Epithelial cell of esophagus (primary cell): Measurements from ENCODE around the gene RAP1A.

ENCODE experiments used
- DNase-seq: peaks from one replicate; pipeline ENCODE4 v3.0.0; 2010; ENCODE audit warnings: low read depth
- H3K4me3 ChIP-seq: 2 replicates; pipeline ENCODE4 v1.5.1; 2011; ENCODE audit warnings: mild to moderate bottlenecking, low read length, control low read depth
- TF ChIP-seq, protein P1 (sequence below): IDR thresholded peaks from 2 replicates; pipeline ENCODE4 v1.5.1; 2011; ENCODE audit warnings: low read depth, mild to moderate bottlenecking, low read length, control low read depth, inconsistent platforms; ENCODE audit not compliant: insufficient read depth; ENCODE audit errors: missing control alignments

Gene RAP1A

DNA sequence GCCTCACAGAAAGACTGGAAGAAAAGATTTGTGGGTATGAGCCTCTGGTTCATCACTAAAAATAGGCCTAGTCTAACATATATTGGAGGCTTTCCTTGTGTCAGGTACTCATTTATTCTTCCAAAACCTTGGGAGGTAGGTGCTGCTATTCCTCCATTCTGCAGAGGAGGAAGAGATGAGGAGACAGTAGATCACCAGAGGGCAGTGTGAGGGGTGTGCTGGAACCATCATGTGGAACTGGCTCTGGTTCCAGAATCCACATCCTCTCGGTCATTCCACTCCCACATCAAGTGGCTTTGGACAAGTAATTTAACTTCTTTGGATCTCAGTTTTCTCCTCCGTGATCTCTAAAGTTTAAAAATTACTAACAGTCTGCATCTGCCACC lies 127.0 kb downstream of the RAP1A start:
- TF ChIP-seq, protein P1, sequence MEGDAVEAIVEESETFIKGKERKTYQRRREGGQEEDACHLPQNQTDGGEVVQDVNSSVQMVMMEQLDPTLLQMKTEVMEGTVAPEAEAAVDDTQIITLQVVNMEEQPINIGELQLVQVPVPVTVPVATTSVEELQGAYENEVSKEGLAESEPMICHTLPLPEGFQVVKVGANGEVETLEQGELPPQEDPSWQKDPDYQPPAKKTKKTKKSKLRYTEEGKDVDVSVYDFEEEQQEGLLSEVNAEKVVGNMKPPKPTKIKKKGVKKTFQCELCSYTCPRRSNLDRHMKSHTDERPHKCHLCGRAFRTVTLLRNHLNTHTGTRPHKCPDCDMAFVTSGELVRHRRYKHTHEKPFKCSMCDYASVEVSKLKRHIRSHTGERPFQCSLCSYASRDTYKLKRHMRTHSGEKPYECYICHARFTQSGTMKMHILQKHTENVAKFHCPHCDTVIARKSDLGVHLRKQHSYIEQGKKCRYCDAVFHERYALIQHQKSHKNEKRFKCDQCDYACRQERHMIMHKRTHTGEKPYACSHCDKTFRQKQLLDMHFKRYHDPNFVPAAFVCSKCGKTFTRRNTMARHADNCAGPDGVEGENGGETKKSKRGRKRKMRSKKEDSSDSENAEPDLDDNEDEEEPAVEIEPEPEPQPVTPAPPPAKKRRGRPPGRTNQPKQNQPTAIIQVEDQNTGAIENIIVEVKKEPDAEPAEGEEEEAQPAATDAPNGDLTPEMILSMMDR, result no peak
- DNase-seq, result no peak
- no peak overlapping the region for H3K4me3 ChIP-seq

DNA sequence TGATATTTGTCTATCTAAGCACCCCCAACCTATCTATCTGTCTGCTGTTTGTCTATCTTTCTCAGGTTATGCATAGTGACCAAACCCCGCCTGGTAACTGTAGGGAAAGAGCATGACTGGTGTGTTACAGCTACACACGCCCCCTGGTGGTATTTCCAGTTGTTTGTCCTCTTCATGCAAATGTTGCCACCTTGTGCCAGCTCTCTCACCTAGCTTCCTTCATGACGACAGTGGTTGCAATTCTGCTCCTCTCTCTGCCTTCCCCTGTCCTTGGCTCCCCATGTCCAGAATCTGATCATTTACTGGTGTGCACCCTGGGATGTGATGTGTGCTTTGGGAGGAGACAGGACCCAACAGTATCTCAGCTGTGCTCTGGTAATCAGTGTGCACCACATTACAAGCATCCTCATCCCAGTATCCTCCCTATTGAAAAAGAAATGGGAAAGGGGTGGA lies 127.7 kb downstream of the RAP1A start:
- peak; percentile 90 for DNase-seq
- TF ChIP-seq, protein P1, result peak; percentile 70
- H3K4me3 ChIP-seq, result no peak overlapping the region

DNA sequence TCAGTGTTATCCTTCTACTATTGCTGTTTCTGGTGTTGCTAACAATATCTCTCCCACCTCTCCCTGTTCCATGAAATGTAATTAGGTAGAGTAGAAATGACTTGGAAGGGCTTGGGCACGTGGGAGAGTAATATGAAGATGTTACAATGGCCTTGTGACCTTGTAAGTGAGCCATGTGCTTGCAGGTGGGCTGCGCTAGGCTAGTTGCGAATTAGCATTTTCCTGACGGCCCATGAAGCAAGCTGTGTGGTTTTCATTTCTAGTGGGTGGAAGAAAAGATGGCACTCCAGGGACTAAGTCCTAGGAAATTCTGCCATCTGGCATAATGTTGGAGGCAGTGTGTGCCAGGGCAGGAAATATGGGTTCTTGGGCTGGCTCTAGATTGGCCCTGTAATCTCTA lies 128.4 kb downstream of the RAP1A start:
- H3K4me3 ChIP-seq, result no peak overlapping the region
- DNase-seq, result no peak
- TF ChIP-seq, protein P1, result no peak

DNA sequence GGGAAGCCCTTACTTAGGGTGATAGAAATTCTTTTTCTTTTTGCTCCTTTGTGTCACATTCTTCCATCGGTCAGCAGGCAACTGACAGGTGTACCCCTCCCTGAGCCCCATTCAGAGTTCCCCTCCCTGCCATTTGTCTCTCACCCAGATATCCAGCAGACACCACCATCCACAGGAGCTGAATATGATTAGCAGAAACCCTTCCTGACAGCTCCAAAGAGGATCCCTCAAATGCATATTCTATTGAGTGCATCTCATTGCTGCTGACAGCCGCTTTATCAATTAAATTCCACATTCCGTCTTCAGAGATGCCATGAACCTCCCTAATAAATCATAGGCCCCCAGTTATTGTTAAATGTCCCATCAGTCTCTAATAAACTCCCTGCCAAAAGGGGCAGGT lies 130.0 kb downstream of the RAP1A start:
- H3K4me3 ChIP-seq, result no peak overlapping the region

DNA sequence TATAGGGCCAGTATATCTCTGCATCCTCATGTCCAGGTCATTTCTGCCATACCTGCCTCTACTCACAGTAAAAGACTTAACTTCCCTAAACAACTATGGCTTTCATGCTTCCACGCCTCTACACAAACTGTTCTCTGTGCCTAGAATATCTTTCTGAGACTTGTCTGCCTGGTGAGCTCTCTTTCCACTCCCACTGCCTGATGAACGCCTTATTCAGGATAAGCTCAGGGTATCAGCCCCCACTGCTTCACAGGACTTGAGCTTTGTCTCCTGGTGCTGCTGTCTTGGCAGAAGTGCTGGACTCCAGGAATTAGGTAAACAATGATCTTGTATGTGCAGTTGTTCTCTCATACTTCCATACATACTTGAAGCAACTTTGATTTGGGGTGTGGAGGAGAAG lies 131.3 kb downstream of the RAP1A start:
- TF ChIP-seq, protein P1, result no peak

More for the DNA sequence above, 130.0 kb downstream of the RAP1A start:
- TF ChIP-seq, protein P1, result no peak
- DNase-seq, result no peak

DNA sequence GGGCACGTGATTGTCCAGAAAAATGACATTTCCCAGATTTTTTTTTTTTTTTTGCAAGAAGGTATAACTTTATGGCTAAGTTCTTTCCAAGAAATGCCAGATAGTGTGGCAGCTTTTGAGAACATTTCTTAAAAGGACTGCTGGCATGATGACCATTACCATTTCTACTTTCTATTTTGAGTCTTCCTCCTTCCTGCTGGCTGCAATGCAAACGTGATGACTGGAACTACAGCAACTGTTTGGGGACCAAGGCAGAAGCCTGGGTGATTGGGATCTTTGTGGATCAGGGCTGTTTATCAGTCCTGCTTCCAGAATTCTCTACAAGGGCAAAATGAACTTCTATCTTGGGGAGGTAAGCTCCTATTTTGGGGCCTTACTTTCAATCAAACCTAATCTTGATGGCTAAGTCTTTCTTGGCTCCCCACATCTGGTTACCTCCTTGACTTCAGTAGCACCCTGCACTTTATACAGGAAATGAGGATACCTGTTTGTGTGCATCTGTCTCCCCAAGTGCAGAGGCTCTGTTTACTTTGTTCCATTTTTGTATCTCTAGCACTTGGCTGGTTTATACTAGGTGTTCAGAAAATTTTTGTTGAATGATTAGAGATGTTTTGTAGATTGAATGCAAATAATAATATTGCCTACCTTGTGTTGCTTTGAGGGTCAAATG lies 132.5 kb downstream of the RAP1A start:
- no peak for DNase-seq
- TF ChIP-seq, protein P1, result no peak
- no peak overlapping the region for H3K4me3 ChIP-seq

More for the DNA sequence above, 131.3 kb downstream of the RAP1A start:
- no peak overlapping the region for H3K4me3 ChIP-seq
- no peak for DNase-seq

DNA sequence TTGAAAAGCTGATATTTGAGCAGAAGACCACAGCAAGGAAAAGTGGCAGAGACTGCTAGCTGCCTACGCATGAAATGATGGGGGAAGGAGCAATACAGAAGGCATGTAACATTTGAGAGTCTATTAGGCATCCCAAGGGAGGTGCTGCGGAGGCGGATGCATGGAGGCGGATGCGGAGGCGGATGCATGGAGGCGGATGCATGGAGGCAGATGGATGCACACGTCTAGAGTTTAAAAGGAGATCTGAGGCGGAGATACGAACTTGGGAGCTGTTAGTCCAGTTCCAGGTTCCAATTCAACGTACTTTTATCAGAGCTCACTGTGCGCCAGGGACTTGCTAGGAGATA lies 135.4 kb downstream of the RAP1A start:
- TF ChIP-seq, protein P1, result no peak
- H3K4me3 ChIP-seq, result peak overlapping the region; percentile 80
- peak; percentile 43 for DNase-seq
